ENCODE results near the gene ZMYND12.

The ZMYND12 gene

DNA sequence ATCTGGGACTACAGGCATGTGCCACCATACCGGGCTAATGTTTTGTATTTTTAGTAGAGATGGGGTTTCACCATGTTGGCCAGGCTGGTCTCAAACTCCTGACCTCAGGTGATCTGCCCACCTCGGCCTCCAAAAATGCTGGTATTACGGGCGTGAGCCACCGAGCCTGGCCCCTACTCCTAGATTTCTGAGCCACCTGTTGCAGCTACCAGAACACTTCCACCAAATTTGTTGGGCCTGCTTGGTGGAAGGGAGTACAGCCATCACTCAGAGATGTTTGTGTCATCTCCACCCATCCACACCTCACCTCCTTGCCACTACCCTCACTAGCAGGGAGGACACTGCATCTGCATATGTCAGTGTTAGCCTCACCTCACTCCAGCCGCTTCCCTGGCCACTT, 69.8 kb downstream of the ZMYND12 start:
- no peak for DNase-seq

DNA sequence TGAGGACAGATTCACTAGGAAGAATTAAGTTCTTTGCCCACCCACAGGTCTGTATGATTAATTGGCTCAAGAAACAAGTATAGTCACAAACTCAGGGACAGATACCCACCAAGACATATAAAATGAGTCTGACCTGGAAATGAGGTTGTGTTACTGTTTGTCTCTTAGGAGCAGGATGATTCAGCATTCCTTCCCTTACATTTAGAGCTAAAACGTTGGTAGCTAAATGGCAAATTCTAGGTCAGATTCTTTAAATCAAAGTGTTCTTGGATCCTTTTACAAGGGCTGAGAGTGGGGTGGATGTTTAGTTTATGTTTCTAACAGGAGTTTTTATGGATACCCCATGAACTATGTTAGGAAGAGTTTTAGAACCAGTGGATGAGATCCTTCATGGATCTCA, 70.5 kb downstream of the ZMYND12 start:
- no peak for DNase-seq

- DNase-seq: no peak
These were observed 74.5 kb downstream of the ZMYND12 start for GRCh38 chr1:42381280-42381673.

GRCh38 chr1:42380586-42381279, 75.1 kb downstream of the ZMYND12 start, which contains the start of gene RIMKLA:
RIMKLA (plus strand) TSS chr1:42380792; CDS start chr1:42380935, 143 bp downstream.
- DNase-seq: peak; percentile 80
